Measurements from ENCODE around the gene ICAM3.

DNA sequence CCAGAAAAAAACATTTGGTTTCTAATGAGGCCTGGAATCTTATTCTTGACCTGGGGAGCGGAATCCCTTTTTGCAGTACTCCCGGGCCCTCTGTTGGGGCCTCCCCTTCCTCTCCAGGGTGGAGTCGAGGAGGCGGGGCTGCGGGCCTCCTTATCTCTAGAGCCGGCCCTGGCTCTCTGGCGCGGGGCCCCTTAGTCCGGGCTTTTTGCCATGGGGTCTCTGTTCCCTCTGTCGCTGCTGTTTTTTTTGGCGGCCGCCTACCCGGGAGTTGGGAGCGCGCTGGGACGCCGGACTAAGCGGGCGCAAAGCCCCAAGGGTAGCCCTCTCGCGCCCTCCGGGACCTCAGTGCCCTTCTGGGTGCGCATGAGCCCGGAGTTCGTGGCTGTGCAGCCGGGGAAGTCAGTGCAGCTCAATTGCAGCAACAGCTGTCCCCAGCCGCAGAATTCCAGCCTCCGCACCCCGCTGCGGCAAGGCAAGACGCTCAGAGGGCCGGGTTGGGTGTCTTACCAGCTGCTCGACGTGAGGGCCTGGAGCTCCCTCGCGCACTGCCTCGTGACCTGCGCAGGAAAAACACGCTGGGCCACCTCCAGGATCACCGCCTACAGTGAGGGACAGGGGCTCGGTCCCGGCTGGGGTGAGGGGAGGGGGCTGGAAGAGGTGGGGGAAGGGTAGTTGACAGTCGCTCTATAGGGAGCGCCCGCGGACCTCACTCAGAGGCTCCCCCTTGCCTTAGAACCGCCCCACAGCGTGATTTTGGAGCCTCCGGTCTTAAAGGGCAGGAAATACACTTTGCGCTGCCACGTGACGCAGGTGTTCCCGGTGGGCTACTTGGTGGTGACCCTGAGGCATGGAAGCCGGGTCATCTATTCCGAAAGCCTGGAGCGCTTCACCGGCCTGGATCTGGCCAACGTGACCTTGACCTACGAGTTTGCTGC, 52.4 kb downstream of the ICAM3 start, which contains the start of gene ICAM4:
- TF ChIP-seq, protein P1, sequence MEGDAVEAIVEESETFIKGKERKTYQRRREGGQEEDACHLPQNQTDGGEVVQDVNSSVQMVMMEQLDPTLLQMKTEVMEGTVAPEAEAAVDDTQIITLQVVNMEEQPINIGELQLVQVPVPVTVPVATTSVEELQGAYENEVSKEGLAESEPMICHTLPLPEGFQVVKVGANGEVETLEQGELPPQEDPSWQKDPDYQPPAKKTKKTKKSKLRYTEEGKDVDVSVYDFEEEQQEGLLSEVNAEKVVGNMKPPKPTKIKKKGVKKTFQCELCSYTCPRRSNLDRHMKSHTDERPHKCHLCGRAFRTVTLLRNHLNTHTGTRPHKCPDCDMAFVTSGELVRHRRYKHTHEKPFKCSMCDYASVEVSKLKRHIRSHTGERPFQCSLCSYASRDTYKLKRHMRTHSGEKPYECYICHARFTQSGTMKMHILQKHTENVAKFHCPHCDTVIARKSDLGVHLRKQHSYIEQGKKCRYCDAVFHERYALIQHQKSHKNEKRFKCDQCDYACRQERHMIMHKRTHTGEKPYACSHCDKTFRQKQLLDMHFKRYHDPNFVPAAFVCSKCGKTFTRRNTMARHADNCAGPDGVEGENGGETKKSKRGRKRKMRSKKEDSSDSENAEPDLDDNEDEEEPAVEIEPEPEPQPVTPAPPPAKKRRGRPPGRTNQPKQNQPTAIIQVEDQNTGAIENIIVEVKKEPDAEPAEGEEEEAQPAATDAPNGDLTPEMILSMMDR (IDR thresholded peaks at IDR 0.05), result no peak
- TF ChIP-seq POLR2AphosphoS5 (IDR thresholded peaks at IDR 0.05; ENCODE audit: insufficient read depth in 1 of 2, low read depth in 1 of 2), result no peak

Measured in vagina (tissue), 2 donors.